ENCODE measurements around the gene HBS1L. TPM values are rescaled to one million over a fixed set of nuclear protein-coding genes. Genes with fewer than 3 reads are reported as not detected.

Gene HBS1L
- total and polyA plus RNA-seq, 10 of the 15 experiments (the other 5 are each of a cell fraction or from before 2014, with no cell fraction given): 58.7 to 142 (median 78.8) TPM

- TF ChIP-seq BCL3 (IDR thresholded peaks at IDR 0.05; ENCODE audit: borderline replicate concordance, insufficient read depth, low read depth, low read length, poor library complexity, severe bottlenecking): peak; percentile 87
- TF ChIP-seq ZNF622 (IDR thresholded peaks at IDR 0.05): no peak
- TF ChIP-seq CTCF (IDR thresholded peaks at IDR 0.05 in 2 of 3, conservative IDR thresholded peaks at IDR 0.05 in 1 of 3; ENCODE audit: control insufficient read depth in 2 of 3, extremely low read depth in 1 of 3, insufficient read depth in 1 of 3, low read depth in 3 of 3, low read length in 3 of 3): peak; percentile 26 to 58 (median 43)
- TF ChIP-seq REST (IDR thresholded peaks at IDR 0.05; ENCODE audit: low read depth, low read length): no peak
- peak; percentile 93 for TF ChIP-seq CREM (IDR thresholded peaks at IDR 0.05; ENCODE audit: low read depth)
- TF ChIP-seq POU2F2 (IDR thresholded peaks at IDR 0.05; ENCODE audit: borderline replicate concordance, low read depth, low read length): no peak; the same call in 2 of the 3 replicates
- no peak for TF ChIP-seq NR2C1 (IDR thresholded peaks at IDR 0.05)
- TF ChIP-seq MEF2B (IDR thresholded peaks at IDR 0.05; ENCODE audit: partially characterized antibody, poor library complexity, severe bottlenecking): peak; percentile 26
- TF ChIP-seq RUNX3 (IDR thresholded peaks at IDR 0.05; ENCODE audit: low read length): peak; percentile 98
- no peak for TF ChIP-seq MLLT1 (IDR thresholded peaks at IDR 0.05)
- no peak for TF ChIP-seq YY1 (IDR thresholded peaks at IDR 0.05; ENCODE audit: low read depth, low read length)
- TF ChIP-seq TBL1XR1 (IDR thresholded peaks at IDR 0.05; ENCODE audit: low read depth, low read length): no peak
- TF ChIP-seq SMC3 (IDR thresholded peaks at IDR 0.05; ENCODE audit: borderline replicate concordance, low read length): peak; percentile 5; the same call in 1 of the 2 replicates
- TF ChIP-seq RELB (IDR thresholded peaks at IDR 0.05; ENCODE audit: low read depth): peak; percentile 31; the same call in 1 of the 2 replicates
- TF ChIP-seq NRF1 (conservative IDR thresholded peaks at IDR 0.05; ENCODE audit: low read depth, low read length): no peak
- no peak for TF ChIP-seq POLR2A (IDR thresholded peaks at IDR 0.05; ENCODE audit: low read depth, low read length)
- TF ChIP-seq PAX8 (IDR thresholded peaks at IDR 0.05): no peak
- no peak for TF ChIP-seq SUZ12 (IDR thresholded peaks at IDR 0.05; ENCODE audit: unreplicated experiment)
- peak; percentile 89 for TF ChIP-seq ZNF24 (IDR thresholded peaks at IDR 0.05)
Observed at GRCh38 chr6:135088818-135089809, 34.5 kb upstream of the HBS1L start (continued).

Measured in GM12878 (cell line).